Retinal pigment epithelial cell (primary cell): Measurements from ENCODE around the gene TMEM263.
A peak's percentile ranks its signal among the peaks of the same experiment; 100 is the strongest.

Experiments used
- DNase-seq: peaks from one replicate; pipeline ENCODE4 v3.0.0-alpha.2; 2010; ENCODE audit warnings: low read depth
- H3K4me3 ChIP-seq: 2 replicates; pipeline ENCODE4 v1.5.1; 2011; ENCODE audit warnings: mild to moderate bottlenecking, low read length, control low read depth, moderate library complexity
- CTCF ChIP-seq: conservative IDR thresholded peaks from 2 replicates; pipeline ENCODE4 v1.5.1; 2011; ENCODE audit warnings: low read depth, low read length, control low read depth, inconsistent platforms

TMEM263 gene

GRCh38 chr12:107007411-107007810 lies 51.7 kb downstream of the TMEM263 start:
- no peak for DNase-seq
- no peak for TF ChIP-seq CTCF
- no peak overlapping the region for H3K4me3 ChIP-seq

GRCh38 chr12:107011519-107011918 lies 55.8 kb downstream of the TMEM263 start:
- DNase-seq, result no peak
- H3K4me3 ChIP-seq, result no peak overlapping the region
- TF ChIP-seq CTCF, result no peak

DNA sequence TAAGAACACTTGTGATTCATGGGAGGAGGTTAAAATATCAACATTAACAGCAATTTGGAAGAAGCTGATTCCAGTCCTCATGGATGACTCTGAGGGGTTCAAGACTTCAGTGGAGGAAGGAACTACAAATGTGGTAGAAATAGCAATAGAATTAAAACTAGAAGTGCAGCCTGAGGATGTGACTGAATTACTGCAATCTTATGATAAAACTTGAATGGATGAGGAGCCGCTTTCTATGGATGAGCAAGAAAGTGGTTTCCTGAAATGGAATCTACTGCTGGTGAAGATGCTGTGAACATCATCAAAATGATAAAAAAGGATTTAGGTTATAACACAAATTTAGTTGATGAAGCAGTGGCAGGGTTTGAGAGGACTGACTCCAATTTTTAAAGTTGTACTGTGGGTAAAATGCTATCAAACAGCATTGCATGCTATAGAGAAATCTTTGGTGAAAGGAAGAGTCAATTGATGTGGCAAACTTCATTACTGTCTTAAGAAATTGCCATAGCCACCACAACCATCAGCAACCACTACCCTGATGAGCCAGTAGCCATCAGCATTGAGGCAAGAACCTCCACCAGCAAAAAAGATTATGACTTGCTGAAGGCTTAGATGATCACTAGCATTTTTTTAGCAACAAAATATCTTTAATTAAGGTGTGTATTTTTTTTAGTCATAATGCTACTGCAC lies 57.2 kb downstream of the TMEM263 start:
- no peak for DNase-seq
- no peak for TF ChIP-seq CTCF
- H3K4me3 ChIP-seq, result no peak overlapping the region

DNA sequence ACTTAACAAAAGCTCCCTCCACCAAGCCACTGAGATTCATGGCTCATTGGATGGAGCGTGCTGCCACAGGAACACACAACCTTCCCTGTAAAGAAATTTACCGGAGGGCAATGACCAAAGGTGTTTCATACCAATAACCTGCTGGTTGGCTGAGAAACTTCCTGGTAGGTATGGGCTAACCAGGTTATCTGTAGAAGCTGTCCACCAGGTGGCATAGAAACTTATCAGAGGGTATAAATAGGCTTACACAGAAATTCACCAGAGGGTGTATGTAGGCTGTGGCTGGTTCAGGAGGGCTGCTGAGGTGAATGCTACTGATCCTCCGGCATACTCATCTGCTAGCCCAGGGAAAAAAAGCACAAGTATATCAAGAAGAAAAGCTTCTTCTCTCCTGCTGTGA lies 58.3 kb downstream of the TMEM263 start:
- peak; percentile 22 for TF ChIP-seq CTCF
- no peak for DNase-seq
- no peak overlapping the region for H3K4me3 ChIP-seq

- no peak for TF ChIP-seq CTCF
- DNase-seq, result no peak
- H3K4me3 ChIP-seq, result no peak overlapping the region
These were observed 61.3 kb downstream of the TMEM263 start for GRCh38 chr12:107017042-107017441.

- H3K4me3 ChIP-seq, result no peak overlapping the region
- DNase-seq, result no peak
- TF ChIP-seq CTCF, result no peak
These were observed 63.8 kb downstream of the TMEM263 start for GRCh38 chr12:107019546-107019945.
